ENCODE results near the gene NECAB2.

GRCh38 chr16:84020353-84020752 lies 52.3 kb downstream of the NECAB2 start:
- TF ChIP-seq CTCF (conservative IDR thresholded peaks at IDR 0.05 in 1 of 2, IDR thresholded peaks at IDR 0.05 in 1 of 2; ENCODE audit: low read depth in 1 of 2, low read length in 2 of 2) (no peak), EZH2 (IDR thresholded peaks at IDR 0.05; ENCODE audit: low read length, missing control alignments) (no peak)

All from fibroblast of lung (primary cell).